ENCODE results near the gene CUL1. TPM values are rescaled to one million over a fixed set of nuclear protein-coding genes. Genes with fewer than 3 reads are reported as not detected.

CUL1 gene
- 62.0 and 66.0 TPM in 2 replicates for total RNA-seq

GRCh38 chr7:148698397-148699023 lies at the start of gene CUL1:
TSS of gene CUL1 (plus strand) at chr7:148698903. CDS start at chr7:148730123, 31,220 bp downstream.

Small RNA genes lying within 50 kb of the gene (small RNA-seq; reads per million reads assigned to genes)
- not detected for gene RNU7-20P

Other genes with a start within 250 kb of the CUL1 start
- gene C7orf33, start 108.1 kb upstream of the CUL1 start, total RNA-seq, result not detected in 2 replicates
- 7.4 and 8.2 TPM in 2 replicates for gene EZH2, start 185.4 kb downstream of the CUL1 start, total RNA-seq

Data from placental epithelial cell (primary cell).